ENCODE measurements around the gene GGPS1.
"Not testable (repeated sequence)": the region's sequence is repeated elsewhere in the genome, so short reads cannot be mapped to it uniquely, and the experiment has no call there.

Gene GGPS1

GRCh38 chr1:235342471-235342870 lies 14.1 kb downstream of the GGPS1 start:
- no peak for DNase-seq

DNA sequence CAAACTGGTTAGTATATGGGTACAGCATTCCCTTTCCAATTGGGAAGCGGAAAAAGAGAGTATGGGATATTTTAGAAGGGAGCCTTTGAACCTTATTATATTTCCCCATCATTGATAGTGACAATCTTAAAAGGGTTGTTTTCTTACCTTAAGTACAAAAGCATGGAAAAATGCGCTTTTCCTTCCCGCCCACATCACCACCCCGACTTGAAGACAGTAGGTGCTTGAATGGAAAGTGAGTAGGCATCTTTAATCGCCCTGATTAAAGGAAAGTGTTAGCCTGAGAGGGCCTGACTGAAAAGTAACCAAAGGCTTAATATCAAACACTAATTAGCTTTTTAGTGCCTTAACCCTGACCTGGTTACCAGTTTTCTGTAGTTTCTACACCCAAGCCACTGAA lies 15.4 kb downstream of the GGPS1 start:
- no peak for DNase-seq

DNA sequence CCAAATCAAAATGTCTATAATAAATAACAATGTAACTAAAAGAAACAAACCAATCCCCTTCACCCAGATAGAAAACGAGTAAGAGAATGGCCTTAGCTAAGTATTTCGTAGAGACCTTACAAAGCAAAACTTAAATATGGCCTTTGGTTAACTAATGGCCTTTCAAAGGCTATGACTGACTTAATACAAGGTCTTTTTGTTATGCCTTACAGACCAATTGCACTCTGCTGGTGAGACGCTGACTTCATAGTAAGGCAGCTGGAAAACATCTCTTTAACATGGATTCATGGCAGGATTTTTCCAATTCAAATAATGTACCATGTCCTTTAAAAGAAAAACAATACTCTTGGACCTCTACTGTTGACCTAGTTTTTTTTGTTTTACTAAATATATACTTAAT lies 23.1 kb downstream of the GGPS1 start:
- no peak for DNase-seq

GRCh38 chr1:235351898-235352297 lies 23.5 kb downstream of the GGPS1 start:
- DNase-seq: no peak

DNA sequence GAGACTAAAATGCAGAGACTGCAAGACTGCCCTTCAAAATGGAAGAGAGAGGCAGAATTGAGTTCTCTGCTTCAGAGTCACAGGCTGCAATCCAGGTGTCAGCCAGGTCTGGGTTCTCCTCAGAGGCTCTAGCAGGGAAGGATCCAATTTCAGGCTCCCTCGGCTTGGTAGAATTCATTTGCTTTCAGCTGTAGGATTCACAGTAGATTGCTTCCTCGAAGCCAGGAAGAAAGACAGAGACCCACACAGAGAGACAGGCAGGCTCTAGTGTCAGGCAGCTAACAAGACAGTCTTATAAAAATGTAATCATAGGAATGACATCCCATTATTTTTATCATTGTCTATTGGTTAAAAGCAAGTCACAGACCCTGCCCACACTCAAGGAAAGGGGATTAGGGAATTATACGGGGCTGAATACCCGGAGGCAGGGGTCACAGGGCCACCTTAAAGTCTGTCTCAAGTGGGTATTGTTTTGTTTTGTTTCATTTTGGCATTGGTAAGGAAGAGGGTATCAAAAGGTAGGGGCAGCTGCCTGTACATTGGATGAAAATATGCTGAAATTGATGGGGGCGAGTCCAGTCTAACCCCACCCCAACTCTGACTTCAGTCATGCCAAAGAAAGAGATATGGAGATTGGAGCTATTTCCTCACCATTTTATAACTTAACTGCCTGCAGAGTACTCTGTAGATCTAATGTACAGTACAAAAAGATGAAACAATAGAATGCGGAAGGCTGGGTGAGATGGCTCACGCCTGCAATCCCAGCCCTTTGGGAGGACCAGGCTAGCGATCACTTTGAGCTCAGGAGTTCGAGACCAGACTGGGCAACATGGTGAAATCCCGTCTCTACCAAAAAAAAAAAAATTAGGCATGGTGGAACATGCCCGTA lies 29.4 kb downstream of the GGPS1 start:
- DNase-seq: no peak

DNA sequence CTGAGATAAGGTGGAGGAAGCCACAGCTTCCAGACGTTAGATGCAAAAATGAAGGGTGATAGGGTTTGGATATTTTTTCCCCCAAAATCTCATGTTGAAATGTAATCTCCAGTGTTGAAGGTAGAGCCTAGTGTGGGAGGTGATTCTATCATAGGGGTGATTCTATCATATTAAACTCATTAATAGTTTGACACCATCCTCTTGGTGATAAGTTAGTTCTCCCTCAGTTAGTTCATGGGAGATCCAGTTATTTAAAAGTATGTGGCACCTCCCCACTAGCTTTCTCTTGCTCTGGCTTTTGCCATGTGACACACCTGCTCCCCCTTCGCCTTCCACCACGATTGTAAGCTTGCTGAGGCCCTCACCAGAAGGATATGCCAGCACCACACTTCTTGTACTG lies 30.5 kb downstream of the GGPS1 start:
- no peak for DNase-seq

DNA sequence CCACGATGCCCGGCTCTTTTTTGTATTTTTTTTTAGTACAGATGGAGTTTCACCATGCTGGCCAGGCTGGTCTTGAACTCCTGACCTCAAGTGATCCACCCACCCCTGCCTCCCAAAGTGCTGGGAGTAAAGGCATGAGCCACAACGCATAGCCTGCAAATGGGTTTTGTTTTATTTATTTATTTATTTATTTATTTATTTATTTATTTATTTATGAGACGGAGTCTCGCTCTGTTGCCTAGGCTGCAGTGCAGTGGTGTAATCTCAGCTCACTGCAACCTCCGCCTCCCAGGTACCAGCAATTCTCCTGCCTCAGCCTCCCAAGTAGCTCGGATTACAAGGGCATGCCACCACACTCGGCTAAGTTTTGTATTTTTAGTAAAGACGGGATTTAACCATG lies 35.8 kb downstream of the GGPS1 start:
- not testable (repeated sequence) for DNase-seq

GRCh38 chr1:235366286-235366685 lies 37.9 kb downstream of the GGPS1 start:
- DNase-seq: no peak

- DNase-seq: peak; percentile 99
These were observed 38.9 kb downstream of the GGPS1 start, which contains the start of gene TBCE for GRCh38 chr1:235367000-235367908. Gene TBCE, plus strand, starts transcription at chr1:235367427. Its CDS starts 12,623 bp downstream, at chr1:235380050.

DNA sequence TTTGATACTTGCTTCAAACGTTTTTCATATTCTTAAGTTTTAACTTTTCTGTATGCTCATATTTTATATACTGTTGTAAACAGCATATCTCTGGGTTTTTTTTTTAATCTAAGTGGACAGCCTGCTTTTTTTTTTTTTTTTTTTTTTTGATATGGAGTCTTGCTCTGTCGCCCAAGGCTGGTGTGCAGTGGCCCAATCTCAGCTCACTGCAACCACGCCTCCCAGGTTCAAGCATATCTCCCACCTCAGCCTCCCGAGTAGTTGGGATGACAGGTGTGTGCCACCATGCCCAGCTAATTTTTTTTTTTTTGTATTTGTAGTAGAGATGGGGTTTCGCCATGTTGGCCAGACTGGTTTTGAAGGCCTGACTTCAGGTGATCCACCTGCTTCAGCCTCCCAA lies 40.1 kb downstream of the GGPS1 start:
- DNase-seq: no peak

DNA sequence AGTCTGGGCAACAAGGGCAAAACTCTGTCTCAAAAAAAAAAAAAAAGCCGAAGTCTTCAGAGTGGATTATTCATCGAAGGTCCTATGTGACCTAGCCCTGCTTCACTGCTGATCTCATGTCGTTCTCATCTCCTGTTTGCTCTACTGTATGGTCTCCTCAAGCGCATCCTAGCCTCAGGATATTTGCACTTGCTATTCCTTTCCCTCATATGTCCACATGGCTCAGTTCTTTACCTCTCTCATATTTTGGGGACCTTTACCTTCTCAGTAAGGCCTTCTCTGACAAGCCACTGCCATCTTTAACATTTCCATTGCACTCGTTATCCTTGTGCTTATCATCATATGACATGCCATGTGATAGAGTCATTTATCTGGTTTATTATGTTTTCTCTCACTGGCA lies 41.4 kb downstream of the GGPS1 start:
- DNase-seq: no peak

DNA sequence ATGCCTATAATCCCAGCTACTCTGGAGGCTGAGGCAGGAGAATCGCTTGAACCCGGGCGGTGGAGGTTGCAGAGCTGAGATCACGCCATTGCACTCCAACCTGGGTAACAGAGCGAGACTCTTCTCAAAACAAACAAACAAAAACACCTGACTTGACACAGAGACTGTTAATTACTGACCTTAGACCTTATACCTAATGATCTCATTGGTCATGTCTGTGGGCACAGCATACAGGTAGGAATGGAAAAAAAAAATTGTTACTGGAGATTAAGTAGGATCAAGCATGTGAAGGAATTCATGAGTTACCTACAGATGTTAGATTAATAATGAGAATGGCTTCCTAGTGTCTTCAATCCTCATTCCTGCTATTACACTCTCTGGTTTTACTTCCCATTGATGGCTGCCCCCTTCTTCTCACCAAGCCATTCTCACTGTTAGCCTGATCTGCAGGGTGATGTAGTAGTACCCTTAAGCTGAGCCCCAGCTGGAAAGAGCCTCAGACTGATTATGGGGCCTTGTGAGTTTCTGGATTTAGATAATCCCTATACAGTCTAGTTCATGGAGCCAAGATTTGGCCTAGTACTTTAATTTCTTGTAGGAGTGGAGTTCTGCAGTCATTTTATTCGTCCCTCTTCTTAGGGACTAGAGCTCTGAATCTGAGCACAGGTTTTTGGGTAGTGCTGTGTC lies 47.7 kb downstream of the GGPS1 start:
- no peak for DNase-seq

- DNase-seq: not testable (repeated sequence)
These were observed 49.9 kb downstream of the GGPS1 start for GRCh38 chr1:235378134-235378735.

DNA sequence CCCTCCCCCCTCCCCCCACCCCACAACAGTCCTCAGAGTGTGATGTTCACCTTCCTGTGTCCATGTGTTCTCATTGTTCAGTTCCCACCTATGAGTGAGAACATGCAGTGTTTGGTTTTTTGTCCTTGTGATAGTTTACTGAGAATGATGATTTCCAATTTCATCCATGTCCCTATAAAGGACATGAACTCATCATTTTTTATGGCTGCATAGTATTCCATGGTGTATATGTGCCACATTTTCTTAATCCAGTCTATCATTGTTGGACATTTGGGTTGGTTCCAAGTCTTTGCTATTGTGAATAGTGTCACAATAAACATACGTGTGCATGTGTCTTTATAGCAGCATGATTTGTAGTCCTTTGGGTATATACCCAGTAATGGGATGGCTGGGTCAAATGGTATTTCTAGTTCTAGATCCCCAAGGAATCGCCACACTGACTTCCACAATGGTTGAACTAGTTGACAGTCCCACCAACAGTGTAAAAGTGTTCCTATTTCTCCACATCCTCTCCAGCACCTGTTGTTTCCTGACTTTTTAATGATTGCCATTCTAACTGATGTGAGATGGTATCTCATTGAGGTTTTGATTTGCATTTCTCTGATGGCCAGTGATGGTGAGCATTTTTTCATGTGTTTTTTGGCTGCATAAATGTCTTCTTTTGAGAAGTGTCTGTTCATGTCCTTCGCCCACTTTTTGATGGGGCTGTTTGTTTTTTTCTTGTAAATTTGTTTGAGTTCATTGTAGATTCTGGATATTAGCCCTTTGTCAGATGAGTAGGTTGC lies 53.8 kb downstream of the GGPS1 start:
- DNase-seq: not testable (repeated sequence)

GRCh38 chr1:235385633-235386032 lies 57.3 kb downstream of the GGPS1 start:
- not testable (repeated sequence) for DNase-seq

GRCh38 chr1:235391874-235392273 lies 63.5 kb downstream of the GGPS1 start:
- DNase-seq: no peak

Measured in RPMI8226 (cell line).